ENCODE data around the gene DEPDC7.
"Not testable (repeated sequence)": the region's sequence is repeated elsewhere in the genome, so short reads cannot be mapped to it uniquely, and the experiment has no call there.

DEPDC7 gene

GRCh38 chr11:33027233-33027632 is 11.6 kb downstream of the DEPDC7 start:
- no peak for DNase-seq

DNA sequence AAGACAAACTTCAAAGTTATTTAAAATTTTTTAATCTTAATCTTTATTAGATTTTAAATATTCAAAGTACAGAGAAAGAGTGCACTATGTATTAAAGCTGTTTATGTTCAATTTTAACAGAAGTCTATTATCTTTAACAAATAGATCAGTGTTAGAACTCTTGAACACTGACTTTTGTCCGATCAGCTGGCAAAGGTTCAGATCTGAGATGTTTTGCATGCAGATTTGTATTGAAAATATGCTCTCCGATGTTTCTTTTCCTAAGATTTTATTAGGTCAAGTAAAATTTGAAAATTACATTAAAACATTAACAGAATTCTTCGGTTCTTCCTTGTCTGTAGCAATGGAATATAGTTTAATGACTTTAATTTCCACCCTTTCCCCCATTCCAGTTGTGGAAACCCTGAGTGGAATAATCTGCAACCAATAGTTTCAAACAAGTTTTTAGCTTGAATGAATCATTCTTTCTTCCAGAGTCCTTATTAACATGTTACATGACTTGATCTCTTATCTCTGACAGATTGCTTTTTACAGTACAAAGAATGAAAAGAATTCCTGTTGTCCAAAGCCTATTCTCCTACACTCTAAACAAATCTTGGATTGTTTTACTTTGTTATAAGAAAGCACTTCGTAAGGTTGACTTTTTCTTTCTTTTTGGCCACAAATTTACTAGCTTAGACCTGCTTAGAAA is 12.3 kb downstream of the DEPDC7 start:
- no peak for DNase-seq

GRCh38 chr11:33028537-33028914 is 12.8 kb downstream of the DEPDC7 start:
- DNase-seq: no peak

DNA sequence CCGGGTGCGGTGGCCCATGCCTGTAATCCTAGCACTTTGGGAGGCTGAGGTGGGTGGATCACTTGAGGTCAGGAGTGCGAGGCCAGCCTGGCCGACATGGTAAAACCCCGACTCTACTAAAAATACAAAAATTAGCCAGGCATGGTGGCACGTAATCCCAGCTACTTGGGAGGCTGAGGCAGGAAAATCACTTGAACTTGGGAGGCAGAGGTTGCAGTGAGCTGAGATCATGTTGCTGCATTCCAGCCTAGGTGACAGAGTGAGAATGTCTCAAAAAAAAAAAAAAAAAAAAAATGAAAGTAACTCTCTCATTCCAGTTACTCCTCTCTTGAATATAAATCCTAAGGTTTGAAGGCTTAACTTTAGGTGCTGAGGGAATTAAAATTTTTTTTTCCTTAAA is 13.5 kb downstream of the DEPDC7 start:
- not testable (repeated sequence) for DNase-seq

DNA sequence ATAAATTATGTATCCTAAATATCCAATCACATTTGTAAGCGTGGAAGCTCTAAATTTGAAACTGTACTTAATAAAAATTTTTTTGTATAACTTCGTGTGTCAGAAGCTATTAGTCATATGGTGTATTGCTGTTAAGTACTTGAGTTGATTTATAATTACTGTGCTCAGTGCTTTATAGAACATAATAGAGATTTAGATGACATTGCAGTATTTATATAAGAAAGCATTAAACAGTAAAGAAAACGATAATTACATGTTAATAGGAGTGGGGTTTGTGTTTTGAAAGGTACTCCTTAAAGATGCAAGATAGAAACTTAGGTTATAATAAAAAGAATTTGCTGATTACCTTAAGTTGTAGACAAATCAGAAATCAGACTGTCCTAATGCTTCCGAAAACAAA is 17.8 kb downstream of the DEPDC7 start:
- DNase-seq: no peak

DNA sequence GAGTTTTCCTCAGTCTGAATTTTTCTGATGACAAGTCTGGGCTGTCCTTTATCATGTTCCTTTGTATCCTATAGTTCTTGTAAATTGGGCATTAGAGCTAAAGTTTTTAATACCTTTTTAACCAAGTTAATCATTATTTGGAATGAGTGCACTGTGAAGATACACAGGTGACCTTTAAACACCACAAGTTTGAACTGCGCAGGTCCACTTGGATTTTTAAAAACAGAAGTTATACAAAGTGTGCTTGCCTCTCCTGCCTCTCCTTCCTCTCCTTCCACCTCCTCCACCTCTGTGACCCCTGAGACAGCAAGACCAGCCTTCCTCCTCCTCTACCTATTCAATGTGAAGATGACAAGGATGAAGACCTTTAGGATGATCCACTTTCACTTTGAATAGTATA is 19.3 kb downstream of the DEPDC7 start:
- DNase-seq: no peak

DNA sequence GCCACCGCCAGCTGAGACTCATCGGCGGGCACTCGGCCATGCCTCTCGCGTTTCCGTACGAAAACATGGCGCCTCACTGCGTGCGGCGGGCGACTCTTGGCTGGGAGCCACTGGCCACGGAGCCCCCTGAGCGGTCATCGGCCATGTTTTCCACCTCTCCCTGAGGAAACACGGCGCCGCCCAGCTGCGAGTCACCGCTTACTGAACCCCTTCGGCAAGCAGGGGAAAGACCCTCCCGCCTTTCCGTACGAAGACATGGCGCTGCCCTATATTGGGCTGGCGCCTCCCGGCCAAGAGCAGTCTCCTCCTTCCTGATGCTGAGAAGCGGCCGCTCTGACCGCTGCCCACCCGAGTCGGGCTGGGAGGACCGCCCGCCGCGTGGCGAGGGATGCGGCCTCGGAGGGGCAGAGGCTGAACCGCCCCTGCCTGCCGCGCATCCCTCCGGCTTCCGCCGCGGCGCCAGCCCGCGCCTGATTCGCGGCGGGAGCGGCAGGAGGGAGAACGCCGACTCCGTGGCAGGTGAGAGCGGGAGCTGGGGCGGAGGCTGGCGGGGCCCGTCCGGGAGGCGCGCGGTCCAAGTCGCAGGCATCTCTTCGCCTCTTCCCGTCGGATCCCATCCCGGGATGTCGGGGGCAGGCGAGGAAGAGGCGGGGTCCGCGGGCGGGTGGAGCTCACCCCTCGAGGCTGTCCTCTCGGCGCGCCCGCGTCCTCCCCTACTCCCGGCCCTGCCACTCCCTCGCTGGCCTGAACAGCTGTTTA is 23.8 kb downstream of the DEPDC7 start, which contains the start of gene TCP11L1:
TCP11L1 (plus strand) TSS at position 299 of the 759 bp plus-strand sequence. CDS start 4,202 bp downstream, outside the sequence.
- peak; percentile 89 for DNase-seq

DNA sequence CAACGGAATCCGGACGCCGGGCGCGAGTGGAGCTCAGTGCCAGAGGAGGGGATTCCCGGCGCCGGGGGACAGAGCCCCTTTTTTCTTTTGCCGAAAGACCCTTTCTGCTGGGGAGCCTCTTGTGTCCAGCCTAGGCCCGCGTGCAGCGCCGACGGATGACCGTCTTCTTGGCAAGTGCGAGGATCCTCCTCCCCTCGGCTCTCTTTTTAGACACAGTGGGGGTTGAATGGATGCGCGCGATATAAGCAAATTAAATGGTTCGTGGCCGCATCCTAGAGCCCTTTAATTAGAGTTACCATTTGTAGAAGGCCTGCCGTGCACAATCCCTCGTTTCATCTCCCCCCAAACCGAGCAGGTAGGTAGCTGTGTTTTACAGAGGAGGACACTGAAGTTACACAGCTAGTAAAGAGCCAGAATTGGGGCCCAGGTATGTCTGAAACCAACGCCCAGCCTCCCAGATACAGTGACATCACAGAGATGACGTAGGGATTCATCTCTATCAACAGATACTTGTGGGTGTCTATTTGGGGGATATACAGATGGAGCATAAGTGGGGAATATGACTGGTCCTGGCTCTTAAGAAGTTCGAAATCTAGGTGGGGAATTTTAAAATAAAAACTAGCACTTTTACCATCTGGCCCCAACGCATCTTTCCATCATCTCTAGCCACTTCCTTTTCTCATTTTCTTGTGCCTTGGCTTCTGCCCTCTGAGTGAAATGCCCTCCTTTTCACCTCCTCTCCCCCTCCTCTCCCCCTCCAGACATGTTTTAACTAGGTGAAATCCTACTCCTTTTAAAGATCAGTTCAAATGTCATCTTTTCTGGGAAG is 24.6 kb downstream of the DEPDC7 start:
- DNase-seq: peak; percentile 43

DNA sequence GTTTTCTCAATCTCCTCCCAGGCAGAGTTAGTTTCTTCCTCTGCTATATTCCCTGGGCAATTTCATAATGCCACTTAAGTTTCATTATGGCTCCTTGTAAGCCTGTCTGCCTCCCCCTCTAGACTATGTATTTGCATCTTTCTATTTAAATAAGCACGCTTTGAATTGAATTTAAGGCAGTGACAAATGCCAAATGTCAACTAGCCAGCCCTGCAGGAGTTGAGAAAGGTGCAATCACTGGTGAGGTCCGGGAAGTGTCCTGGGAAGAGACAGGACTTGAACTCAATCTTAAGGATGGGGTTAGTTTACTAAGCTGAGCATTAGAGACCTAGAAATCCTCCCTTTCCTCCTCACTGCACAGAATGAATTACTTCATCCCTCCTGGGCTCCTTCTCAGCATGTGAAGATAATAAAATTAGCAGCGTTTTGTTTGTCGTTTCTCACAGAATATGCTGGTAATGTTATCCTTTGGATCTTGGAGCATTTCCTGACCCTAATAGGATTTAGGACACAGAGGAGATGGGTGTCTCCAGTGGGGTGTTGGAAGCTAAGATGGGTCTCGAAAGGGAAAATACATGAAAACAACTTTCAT is 25.3 kb downstream of the DEPDC7 start:
- DNase-seq: no peak

DNA sequence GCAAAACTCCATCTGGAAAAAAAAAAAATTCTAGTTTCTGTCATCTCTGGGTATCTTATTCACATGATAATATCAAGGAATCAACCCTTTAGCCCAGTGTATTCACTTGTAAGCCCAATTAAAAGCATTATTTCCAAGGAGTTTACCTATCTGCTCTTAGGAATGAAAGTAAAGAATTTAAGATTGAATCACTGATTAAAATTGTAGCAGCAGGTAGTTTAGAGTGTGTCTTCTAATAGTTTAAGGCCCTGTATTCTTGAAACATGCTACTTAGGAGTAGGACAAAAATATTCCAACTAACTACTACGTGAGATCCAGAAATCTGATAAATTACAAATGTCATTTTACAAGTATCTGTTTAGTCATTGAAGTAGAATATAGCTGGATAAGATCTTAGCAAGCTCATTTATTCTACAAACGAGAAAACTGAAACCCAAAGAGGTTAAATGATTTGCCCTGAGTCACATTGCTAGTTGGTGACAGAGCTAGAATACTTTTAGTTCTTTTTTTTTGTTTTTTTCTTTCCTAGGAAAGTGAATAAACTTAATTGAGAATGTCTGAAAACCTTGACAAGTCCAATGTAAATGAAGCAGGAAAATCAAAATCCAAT is 27.6 kb downstream of the DEPDC7 start:
- no peak for DNase-seq

DNA sequence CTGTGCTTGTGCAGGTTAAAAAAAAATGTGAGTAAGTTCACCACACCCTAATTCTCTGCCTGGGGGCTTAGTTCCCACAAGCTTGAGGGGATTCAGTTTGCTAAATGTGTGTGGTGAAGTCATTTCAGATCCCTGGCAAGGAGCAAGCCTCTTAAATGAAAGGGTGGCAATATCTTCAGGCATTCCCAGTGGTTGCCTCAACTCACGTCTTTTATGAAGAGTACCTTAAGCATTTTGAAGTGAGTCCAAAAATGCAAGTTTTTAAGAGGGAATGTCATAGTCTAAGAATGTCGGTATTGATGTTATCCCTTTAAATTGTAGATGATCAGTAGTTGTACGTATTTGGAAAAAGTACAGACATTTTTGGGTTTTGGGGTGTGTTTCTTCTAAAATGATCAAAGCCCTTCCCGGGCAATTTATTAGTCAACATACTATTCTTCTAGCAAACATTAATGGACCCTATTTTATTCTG is 28.6 kb downstream of the DEPDC7 start:
- DNase-seq: no peak

DNA sequence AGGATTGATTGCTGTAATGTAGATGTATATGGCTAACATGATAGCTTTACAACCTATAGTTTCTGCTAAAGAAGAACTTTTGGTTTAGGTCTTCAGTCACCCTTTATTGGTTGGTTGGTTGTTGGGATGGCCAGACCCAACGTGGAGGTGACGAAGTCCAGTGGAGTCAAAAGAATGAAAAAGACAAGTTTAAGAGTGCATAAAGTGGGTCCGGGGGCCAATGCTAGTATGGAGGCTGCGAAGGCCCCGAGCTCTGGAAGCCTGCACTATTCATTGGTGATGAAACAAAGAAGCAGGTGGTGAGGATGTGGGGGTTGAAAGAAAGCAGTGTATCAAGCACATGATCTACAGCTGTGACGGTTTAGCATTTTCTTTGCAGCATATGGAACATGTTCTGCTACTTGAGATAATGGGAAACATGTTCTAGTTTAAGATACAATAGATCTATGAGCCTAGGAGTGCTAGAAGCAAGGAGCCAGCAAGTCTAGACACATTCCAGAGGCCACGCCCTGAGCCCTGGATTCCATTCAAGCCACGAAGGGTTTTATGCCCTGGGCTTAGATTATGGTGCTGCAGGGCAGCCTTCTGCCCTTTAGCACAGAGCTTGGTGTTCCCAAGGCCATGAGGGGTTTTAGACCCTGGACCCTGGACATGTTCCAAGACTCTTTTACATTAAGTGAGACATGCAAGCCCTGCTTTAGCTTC is 30.0 kb downstream of the DEPDC7 start:
- no peak for DNase-seq

DNA sequence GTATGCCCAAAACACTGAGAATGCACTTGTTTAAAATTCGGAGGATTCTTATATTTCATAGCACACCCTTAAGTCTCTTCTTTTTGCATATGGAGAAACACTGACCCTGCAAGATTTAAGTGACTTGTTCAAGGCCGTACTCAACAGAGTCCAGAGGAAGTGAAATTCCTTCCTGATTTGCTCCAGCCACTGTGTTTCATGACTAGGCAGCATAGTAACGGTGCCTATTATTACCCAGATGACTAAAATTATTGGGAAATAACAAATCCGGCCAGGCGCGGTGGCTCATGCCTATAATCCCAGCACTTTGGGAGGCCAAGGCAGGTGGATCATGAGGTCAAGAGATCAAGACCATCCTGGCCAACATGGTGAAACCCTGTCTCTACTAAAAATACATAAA is 33.0 kb downstream of the DEPDC7 start:
- DNase-seq: not testable (repeated sequence)

GRCh38 chr11:33049565-33050408 is 34.1 kb downstream of the DEPDC7 start:
- not testable (repeated sequence) for DNase-seq

DNA sequence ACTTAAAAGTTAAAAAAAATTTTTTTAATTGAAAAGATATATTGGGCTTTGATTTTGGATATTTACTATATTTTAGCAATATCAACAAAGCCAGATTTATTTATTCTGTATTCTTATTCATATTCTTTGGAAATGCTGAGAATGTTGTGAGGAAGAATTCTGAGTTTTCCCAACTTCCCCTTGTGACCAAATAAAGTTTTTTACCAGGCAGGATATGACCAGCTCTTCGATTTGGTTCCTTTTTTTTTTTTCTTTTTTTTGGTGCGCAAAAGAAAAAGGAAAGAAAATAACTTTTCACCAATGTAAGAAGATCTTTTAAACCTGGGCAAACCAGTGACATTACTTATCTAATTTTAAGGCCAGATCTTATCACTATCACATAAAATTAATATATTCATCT is 36.6 kb downstream of the DEPDC7 start:
- no peak for DNase-seq

DNA sequence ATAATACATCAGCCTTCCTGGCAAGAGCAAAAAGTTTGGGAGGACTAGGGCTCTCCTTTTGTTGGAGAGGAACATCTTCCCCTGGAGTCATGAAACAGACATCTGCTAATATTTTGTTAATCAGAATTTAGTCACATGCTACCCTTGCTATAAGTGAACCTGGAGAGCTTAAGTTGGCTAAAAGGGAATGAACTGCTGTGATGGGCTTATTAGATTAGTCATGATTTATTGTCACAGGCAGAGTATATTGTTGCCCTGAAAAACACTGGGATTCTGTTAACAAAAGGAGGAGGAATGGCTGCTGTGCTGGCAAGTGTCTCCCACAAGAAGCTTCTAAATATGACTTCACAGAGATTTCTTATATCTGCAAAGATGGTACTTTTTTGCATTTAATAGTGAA is 39.7 kb downstream of the DEPDC7 start:
- no peak for DNase-seq

GRCh38 chr11:33057284-33057683 is 41.6 kb downstream of the DEPDC7 start:
- no peak for DNase-seq

DNA sequence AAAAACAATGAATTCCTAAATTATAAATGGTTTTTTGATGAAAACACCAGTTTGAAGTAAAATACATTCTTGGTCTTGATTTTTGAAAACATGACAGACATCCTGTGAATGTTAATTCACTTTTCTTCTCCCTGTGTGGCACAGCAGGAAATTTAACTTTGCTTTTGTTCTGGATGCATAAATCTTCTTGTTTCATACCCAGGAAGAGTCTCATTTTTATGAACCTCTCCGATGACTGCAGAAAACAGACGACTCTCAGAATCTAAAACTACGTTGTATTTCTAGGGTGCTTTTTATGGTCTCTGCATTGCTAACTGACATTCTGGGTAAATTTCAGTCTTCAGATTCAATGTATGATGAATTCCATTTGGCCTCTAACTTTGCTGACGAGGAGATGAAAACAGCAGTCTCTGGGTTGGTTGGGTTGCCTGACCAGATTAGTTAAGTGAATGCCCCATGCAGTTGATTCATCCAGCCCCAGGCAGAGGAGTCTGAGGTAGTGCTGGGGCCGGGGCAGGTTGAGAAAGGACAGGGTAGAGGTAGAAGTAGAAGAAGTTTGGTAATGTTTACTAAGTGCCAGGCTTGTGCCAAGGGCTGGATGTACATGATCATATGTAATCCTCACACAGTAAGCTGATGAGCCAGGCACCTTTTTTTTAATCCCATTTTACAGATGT is 43.8 kb downstream of the DEPDC7 start:
- DNase-seq: no peak

DNA sequence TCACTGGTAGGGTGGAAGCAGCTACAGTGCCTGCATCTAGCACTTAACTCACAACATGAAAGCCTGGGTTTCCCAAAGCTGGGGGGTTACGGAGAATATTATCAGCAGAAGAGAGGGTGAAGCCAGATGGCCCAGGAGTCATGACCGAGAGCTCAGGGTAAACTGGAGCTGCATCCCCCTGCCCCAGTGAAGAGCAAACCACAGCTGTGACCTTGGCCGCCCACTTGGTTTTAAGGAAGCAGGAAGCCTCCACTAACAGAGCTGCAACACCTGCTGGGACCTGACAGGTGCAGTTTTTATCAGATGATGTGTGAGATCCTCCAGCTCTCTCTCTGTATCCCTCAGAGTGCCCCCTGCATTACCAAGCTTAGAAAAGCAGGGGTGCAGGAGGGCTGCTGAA is 44.6 kb downstream of the DEPDC7 start:
- DNase-seq: no peak

GRCh38 chr11:33062137-33062536 is 46.5 kb downstream of the DEPDC7 start:
- DNase-seq: no peak

Measured in NCI-H1694 (cell line).